Lower leg skin (tissue), 3 donors: ENCODE data around the gene DAB1.

Experiments
- POLR2A ChIP-seq, 2 donors: fragments of 450-650 bp; IDR thresholded peaks; one replicate each; pipeline ENCODE4 v1.6.1; 2016 to 2017; ENCODE audit warnings: antibody characterized with exemption in 2 of 2, mild to moderate bottlenecking in 1 of 2, moderate library complexity in 1 of 2
- TF ChIP-seq, protein P1 (sequence below), 3 donors: fragments of 450-650 bp; IDR thresholded peaks; one replicate each; pipeline ENCODE4 v1.5.1; 2016; ENCODE audit warnings: antibody characterized with exemption in 3 of 3, mild to moderate bottlenecking in 3 of 3, moderate library complexity in 2 of 3

DNA sequence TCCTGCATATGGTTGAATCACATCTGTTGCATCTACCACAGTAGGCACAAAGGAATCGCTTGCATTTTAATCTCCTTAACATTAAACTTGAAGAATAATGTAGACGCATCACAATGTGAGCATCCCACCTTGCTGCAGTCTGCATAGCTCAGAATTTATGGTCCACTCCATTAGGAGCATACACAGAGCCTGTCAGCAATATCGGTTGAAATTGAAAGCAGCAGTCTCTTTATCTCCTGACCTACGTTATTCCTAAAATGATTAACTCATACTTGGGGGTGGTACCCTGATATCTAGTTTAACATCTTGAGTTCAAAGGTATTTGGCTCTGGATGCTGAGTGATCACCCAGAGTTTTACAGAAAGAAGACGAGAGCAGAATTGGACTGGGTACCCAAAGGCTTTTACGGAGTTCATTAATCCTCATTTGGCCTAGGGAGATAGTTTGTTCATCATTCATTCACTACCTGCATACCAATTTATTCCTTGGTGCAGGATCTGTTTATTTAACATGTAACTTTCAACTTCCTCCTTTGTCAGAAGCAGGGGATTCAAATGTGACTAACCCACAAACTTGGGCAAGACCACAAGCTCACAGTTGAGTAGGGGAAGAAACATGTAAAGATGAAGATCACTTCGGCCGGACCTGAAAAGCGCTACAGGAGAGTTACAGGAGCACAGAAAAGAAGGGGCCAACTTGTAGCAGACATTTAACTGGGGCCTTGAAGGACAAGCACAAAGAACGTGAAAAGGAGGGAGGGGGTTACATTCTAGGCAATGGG, 187.9 kb downstream of the DAB1 start:
- no peak for TF ChIP-seq POLR2A (IDR thresholded peaks at IDR 0.05)
- TF ChIP-seq, protein P1, sequence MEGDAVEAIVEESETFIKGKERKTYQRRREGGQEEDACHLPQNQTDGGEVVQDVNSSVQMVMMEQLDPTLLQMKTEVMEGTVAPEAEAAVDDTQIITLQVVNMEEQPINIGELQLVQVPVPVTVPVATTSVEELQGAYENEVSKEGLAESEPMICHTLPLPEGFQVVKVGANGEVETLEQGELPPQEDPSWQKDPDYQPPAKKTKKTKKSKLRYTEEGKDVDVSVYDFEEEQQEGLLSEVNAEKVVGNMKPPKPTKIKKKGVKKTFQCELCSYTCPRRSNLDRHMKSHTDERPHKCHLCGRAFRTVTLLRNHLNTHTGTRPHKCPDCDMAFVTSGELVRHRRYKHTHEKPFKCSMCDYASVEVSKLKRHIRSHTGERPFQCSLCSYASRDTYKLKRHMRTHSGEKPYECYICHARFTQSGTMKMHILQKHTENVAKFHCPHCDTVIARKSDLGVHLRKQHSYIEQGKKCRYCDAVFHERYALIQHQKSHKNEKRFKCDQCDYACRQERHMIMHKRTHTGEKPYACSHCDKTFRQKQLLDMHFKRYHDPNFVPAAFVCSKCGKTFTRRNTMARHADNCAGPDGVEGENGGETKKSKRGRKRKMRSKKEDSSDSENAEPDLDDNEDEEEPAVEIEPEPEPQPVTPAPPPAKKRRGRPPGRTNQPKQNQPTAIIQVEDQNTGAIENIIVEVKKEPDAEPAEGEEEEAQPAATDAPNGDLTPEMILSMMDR (IDR thresholded peaks at IDR 0.05) = no peak
